GM06990 (cell line): ENCODE data around the gene LRRC4B.
A peak's percentile ranks its signal among the peaks of the same experiment; 100 is the strongest.

Experiments
- DNase-seq: peaks from one replicate; pipeline ENCODE4 v3.0.0-alpha.2; 2011; ENCODE audit not compliant: insufficient read length; ENCODE audit errors: extremely low read depth
- H3K27me3 ChIP-seq: replicated peaks from 2 replicates; pipeline ENCODE4 v1.6.0; 2011; ENCODE audit warnings: low read length; ENCODE audit not compliant: control insufficient read depth, insufficient read depth
- H3K36me3 ChIP-seq: 2 replicates; pipeline ENCODE4 v1.5.1; 2011; ENCODE audit warnings: low read length; ENCODE audit not compliant: control insufficient read depth, insufficient read depth
- H3K4me3 ChIP-seq: replicated peaks from 2 replicates; pipeline ENCODE4 v1.5.1; 2011; ENCODE audit warnings: low read depth, mild to moderate bottlenecking, control low read depth, low read length
- CTCF ChIP-seq: IDR thresholded peaks from 2 replicates; pipeline ENCODE4 v1.5.1; 2011; ENCODE audit warnings: low read length, control low read depth, mild to moderate bottlenecking, inconsistent platforms; ENCODE audit not compliant: insufficient read depth, poor library complexity, severe bottlenecking

Gene LRRC4B

GRCh38 chr19:50557009-50557613 is 11.1 kb downstream of the LRRC4B start:
- TF ChIP-seq CTCF: no peak
- Histone ChIP-seq H3K36me3 (no peaks in the 10 kb centered on the region), H3K4me3 (no peak overlapping the region), H3K27me3 (no peaks in the 10 kb centered on the region; the same call in none of the 2 replicates)
- no peak for DNase-seq

- Histone ChIP-seq H3K4me3 (peak overlapping the region; percentile 58), H3K36me3 (no peaks in the 10 kb centered on the region), H3K27me3 (no peaks in the 10 kb centered on the region; the same call in none of the 2 replicates)
- peak; percentile 98 for TF ChIP-seq CTCF
- peak; percentile 67 for DNase-seq
Measured at GRCh38 chr19:50556282-50557008, 11.8 kb downstream of the LRRC4B start.

- no peaks in the 10 kb centered on the region; the same call in none of the 2 replicates for H3K27me3 ChIP-seq
- no peak for TF ChIP-seq CTCF
- H3K36me3 ChIP-seq: no peaks in the 10 kb centered on the region
- DNase-seq: no peak
- peak overlapping the region; percentile 58 for H3K4me3 ChIP-seq
Measured at GRCh38 chr19:50555450-50556281, 12.6 kb downstream of the LRRC4B start.

- TF ChIP-seq CTCF: no peak
- no peaks in the 10 kb centered on the region; the same call in none of the 2 replicates for H3K27me3 ChIP-seq
- no peak for DNase-seq
- H3K36me3 ChIP-seq: no peaks in the 10 kb centered on the region
- no peak overlapping the region for H3K4me3 ChIP-seq
Measured at GRCh38 chr19:50555033-50555432, 13.2 kb downstream of the LRRC4B start.

- no peak for TF ChIP-seq CTCF
- Histone ChIP-seq H3K36me3 (no peaks in the 10 kb centered on the region), H3K27me3 (no peaks in the 10 kb centered on the region; the same call in none of the 2 replicates), H3K4me3 (no peak overlapping the region)
- no peak for DNase-seq
Measured at GRCh38 chr19:50554212-50554611, 14.0 kb downstream of the LRRC4B start.
